ACHN (cell line): ENCODE results near the gene CERS6.

Source experiments
- DNase-seq: peaks from one replicate; pipeline ENCODE4 v3.0.0-alpha.2; 2015
- in situ Hi-C: cut with HindIII; loops from 2 replicates; pipeline ENCODE4 v1.10.0; 2017; ENCODE audit warnings: low sequenced_read_pairs, low pct_ligation_motif_present, low pct_unique_long_range_greater_than_20kb

CERS6 gene

GRCh38 chr2:168438553-168438952 lies 17.5 kb upstream of the CERS6 start:
- in situ Hi-C loops: no loop called here
- no peak for DNase-seq

- in situ Hi-C loops: no loop called here
- no peak for DNase-seq
Measured at GRCh38 chr2:168439536-168439935, 16.5 kb upstream of the CERS6 start.

- in situ Hi-C loops: no loop called here
Measured at GRCh38 chr2:168441214-168441872, 14.7 kb upstream of the CERS6 start.

GRCh38 chr2:168443818-168444217 lies 12.3 kb upstream of the CERS6 start:
- peak; percentile 10 for DNase-seq
- in situ Hi-C loops: no loop called here

More at GRCh38 chr2:168441214-168441872, 14.7 kb upstream of the CERS6 start:
- no peak for DNase-seq

- DNase-seq: no peak
- in situ Hi-C loops: no loop called here
Measured at GRCh38 chr2:168445960-168446359, 10.1 kb upstream of the CERS6 start.

- in situ Hi-C loops: no loop called here
- DNase-seq: no peak
Measured at GRCh38 chr2:168448980-168449379, 7.1 kb upstream of the CERS6 start.

- no peak for DNase-seq
- in situ Hi-C loops: no loop called here
Measured at GRCh38 chr2:168449419-168449818, 6.7 kb upstream of the CERS6 start.

- DNase-seq: no peak
- in situ Hi-C loops: no loop called here
Measured at GRCh38 chr2:168450171-168450570, 5.9 kb upstream of the CERS6 start.

- no peak for DNase-seq
Measured at GRCh38 chr2:168450732-168451131, 5.3 kb upstream of the CERS6 start.

GRCh38 chr2:168452781-168453180 lies 3.3 kb upstream of the CERS6 start:
- in situ Hi-C loops: no loop called here
- DNase-seq: no peak

More at GRCh38 chr2:168450732-168451131, 5.3 kb upstream of the CERS6 start:
- in situ Hi-C loops: no loop called here

GRCh38 chr2:168453404-168453803 lies 2.7 kb upstream of the CERS6 start:
- DNase-seq: no peak

GRCh38 chr2:168454737-168455644 lies 1.1 kb upstream of the CERS6 start:
- no peak for DNase-seq

More at GRCh38 chr2:168453404-168453803, 2.7 kb upstream of the CERS6 start:
- in situ Hi-C loops: no loop called here

GRCh38 chr2:168456521-168457189 lies 583 bp downstream of the CERS6 start:
- in situ Hi-C loops: no loop called here

More at GRCh38 chr2:168454737-168455644, 1.1 kb upstream of the CERS6 start:
- in situ Hi-C loops: no loop called here

GRCh38 chr2:168457190-168457895 lies 1.3 kb downstream of the CERS6 start:
- in situ Hi-C loops: no loop called here

More at GRCh38 chr2:168456521-168457189, 583 bp downstream of the CERS6 start:
- DNase-seq: peak; percentile 58

GRCh38 chr2:168458139-168458538 lies 2.1 kb downstream of the CERS6 start:
- no peak for DNase-seq

More at GRCh38 chr2:168457190-168457895, 1.3 kb downstream of the CERS6 start:
- peak; percentile 17 for DNase-seq

GRCh38 chr2:168459256-168459655 lies 3.2 kb downstream of the CERS6 start:
- in situ Hi-C loops: no loop called here
- DNase-seq: no peak

More at GRCh38 chr2:168458139-168458538, 2.1 kb downstream of the CERS6 start:
- in situ Hi-C loops: no loop called here

GRCh38 chr2:168460571-168460970 lies 4.5 kb downstream of the CERS6 start:
- DNase-seq: no peak

GRCh38 chr2:168461178-168461941 lies 5.3 kb downstream of the CERS6 start:
- in situ Hi-C loops: no loop called here
- no peak for DNase-seq

More at GRCh38 chr2:168460571-168460970, 4.5 kb downstream of the CERS6 start:
- in situ Hi-C loops: no loop called here
